ENCODE measurements around the gene CERS6.

CERS6 gene

DNA sequence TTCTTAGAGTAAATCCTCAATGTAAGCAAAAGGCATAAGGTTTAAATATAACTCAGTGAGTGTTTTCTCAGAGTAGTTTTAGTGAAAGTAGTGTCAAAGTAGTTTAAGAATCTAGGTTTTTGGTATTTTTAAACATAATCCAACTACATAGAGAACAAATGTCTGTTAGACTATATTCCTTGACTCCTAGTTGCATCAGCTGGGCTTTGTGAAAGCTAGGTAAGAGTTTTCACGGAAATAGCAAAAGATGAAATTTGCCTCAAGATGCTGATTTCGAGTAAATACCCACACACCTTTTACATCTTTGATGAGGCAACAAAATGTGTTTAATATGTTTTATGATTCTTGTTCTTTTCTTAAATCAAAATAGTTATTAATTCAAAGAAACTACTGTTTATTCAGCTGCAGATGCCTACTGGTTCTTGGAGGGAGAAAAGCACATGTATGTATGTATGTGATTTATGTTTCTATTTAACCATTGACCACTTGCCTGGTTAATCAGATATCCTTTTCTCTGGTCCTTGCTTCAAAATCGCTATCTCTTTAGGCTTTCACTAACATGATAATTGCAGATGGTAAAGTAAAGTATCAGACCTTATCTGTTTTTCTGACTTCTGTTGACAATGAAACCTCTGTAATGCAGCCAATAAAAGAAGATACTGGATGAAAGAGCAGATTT, 229.0 kb downstream of the CERS6 start:
- DNase-seq, result no peak

DNA sequence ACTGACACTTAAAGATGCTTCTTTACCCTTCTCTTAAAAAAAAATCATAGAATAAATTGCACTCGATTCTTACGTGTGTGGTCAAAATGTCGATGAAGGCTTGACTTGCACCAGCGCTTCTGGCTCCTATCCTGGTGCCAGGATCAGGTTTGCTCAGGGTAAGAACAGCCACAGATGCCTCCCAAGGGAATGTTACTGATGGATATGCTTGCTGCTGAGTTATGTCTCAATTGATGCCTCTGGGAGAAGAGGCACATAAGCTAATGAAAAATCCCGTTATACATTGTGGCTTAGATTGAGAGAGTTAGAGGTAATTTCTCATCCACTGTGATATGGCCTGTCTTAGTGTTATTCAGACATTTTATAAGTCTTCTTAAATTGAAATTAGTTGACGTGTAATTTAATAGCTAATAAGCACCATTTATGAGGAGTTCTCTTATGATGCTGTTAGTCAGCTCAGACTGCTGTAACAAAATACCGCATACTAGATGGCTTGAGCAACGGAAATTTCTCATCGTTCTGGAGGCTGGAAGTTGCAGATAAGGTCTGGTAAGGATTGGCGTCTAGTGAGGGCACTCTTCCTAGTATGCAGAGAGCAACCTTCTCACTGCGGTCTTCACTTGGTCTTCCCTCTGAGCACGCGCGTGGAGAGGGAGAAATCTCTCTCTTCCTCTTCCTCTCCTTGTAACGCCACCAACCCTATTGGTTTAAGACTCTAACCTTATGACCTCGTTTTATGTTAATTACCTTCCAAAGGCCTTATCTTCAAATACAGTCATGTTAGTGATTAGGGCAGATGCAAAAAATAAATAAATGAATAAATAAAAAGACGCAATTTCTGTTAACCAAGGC, 229.8 kb downstream of the CERS6 start:
- DNase-seq, result no peak

DNA sequence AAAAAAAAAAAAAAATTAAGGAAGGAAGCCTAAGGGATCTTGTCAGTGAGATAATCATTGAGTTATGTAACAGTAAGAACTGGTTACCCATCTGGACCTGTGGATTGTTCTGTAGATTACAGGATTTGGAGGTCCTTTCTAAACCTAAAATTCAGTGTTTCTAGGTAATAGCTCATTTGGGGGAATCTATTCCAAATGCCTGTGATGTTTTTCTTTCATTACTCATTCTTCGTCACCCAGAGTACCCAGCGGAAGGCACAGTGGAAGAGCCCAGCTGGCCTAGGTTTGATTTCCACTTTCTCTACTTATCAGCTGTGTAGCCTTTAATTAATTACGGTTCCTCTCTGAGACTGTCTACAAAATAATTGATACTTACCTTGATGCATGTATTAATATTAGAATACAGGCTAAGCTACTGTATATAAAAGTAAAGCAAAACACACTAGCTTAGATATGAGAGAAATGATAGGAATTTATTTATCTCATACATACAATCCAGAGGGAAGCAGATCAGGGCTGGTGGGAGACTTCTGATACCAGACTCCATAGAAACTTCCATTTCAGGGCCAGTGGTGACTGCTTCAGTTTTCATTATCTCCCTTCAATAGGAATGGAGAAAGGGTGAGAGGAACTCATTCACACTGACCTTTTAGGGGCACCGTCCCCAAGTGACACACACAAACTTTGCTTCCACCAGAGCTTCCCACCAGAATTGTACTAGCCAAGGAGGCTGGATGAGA, 230.6 kb downstream of the CERS6 start:
- no peak for DNase-seq

DNA sequence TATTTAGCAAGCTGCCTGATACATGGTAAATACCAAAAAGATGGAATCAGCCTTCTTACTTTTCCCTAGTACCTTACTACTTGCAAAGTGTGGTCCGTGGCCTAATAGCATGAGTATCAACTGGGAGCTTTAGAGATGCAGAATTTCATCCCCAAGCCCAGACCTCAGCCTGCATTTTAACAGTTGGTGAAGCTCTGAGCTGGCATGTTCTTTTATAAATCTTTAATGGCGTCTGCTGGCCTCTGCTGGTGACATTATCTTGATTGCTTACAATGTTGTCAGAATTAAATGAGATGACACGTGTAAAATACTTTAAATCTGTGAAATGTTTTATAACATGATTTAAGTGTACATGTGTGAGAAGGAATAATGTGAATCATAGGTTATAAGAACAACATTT, 231.2 kb downstream of the CERS6 start:
- peak; percentile 19 for DNase-seq

DNA sequence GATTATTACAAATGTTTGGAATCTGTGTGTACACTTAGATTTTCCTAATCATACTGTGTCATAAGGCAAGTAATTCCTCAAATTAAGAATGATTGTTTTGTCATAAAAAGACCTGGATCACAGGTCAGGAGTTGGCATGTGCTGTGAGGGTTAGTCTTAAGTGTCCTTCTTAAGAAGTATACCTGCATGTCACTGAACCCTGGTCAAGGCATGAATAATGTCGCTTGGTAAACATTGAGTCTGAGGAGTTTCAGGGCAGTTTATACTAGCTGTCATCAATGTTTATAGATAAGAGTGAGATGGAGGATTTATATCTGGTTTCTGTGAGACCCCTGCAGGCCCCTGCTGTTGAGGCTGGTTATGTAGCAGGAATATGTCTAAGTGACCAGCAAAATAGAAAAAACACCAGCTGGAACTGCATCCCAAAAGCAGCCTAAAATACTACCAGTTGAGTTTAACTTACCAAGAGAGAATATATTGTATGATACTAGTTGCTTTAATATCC, 234.4 kb downstream of the CERS6 start:
- DNase-seq, result no peak

DNA sequence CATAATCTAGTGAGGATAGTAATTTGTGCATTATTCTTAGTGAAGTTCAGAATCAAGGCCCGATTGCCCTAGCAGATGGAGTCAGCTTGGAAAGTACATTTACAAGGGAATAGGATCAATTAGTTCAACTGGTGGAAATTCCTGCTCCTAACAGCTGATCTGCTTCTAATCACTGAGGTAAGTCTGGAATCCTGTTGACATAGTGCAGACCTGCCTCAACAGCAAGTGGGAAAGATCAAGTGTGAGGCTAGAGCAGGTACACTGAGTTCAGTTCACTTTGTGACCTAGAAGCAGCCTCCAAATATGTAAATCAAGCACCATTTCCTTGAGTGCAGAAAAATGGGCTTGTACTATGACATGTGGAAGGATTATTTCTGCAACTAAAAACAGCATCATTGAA, 235.1 kb downstream of the CERS6 start:
- DNase-seq, result no peak

DNA sequence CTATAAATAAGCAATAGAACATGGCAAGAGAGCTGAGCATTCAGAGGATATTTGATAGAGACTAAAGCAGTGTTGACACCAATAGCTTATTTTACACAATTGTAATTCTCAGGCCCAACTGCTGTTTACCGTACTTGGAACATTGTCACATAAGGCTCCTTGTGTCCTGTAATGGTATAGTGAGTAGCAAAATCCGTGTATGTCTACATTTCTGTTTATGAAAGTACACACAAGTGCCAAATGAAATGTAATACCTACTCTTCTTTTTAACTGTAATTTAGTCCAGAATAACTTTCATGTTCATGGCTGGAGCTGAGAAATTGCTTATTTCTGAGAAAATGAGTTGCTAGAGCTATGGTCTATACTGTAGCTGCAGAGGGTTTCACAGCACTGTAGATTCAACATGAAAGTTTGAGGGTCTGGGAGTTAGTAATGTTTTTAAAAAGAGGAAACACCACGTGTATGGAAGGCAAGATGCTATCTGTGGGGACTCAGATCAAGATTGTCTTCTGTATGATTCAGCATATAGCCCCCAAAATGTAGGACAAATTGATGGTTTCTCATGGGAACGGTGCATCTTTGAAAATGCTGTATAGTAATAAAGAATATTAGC, 236.2 kb downstream of the CERS6 start:
- no peak for DNase-seq

DNA sequence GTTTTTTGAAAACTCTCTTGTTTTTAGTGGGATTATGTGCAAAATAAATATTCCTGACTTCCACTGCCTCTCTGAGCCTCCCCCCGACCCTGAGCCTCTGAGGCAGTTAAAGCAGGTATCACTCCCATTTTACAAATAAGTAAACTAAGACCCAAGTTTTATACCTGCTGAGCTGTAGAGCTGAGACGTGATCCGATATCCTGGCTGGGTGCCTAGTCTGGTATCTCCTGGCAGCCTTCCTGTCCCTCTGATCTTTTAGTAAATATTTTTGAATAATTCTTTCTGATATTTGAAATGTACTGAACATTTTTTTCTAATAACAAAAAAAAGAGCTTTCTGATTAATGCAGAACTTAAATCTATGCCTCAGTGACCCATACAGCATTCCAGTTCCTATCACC, 238.1 kb downstream of the CERS6 start:
- DNase-seq, result no peak

DNA sequence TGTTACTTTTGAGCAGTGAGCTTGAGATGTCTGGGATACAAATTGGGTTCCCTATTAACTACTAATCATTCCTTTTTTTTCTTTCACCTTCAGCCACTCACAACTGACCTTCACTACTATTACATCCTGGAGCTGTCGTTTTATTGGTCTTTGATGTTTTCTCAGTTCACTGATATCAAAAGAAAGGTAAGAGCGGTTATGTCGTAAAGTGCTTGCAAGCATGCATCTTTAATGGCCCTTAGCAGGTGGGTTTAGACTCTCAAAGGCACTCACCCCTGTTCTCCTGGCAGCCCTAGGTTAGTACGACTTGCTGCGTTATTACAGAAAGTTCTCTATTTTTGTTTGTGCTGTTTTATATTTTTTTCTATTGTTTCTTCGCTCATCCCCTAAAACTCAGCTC, 238.8 kb downstream of the CERS6 start:
- DNase-seq, result no peak

DNA sequence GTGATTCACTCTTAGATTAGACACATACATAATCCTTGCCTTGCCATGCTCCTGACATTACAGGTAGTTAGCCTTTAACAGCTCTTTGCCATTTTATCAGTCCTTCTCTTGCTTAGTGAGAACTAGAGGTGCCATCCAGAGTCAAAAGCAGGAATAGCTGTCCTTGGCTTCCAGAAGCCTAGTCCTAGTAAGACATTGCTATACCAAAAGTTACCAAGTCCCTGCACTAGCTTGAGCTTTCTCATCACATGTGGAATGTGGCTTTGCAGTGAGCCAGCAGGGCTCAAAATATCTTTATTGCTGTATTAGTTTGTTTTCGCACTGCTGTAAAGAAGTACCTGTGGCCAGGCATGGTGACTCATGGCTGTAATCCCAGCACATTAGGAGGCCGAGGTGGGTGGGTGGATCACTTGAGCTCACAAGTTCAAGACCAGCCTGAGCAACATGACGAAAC, 241.6 kb downstream of the CERS6 start:
- DNase-seq, result no peak

DNA sequence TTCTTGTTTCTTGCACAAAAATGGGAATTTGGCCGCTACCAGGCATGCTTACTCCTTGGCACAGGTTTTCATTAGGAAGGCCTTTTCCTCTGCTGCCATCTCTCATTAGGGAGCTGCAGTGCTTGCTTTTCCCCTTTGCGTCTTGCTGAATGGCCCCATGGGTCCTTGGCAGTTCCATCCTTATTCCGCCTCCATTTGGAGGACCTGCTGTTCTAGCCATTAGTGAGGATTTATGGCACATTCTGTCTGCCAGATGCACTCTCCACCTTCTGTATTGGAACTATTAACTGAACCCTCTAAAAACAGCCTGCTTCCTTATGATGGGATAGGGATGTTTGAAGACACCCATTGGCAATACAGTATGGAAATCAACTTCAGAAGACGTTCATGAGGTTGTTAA, 242.9 kb downstream of the CERS6 start:
- no peak for DNase-seq

DNA sequence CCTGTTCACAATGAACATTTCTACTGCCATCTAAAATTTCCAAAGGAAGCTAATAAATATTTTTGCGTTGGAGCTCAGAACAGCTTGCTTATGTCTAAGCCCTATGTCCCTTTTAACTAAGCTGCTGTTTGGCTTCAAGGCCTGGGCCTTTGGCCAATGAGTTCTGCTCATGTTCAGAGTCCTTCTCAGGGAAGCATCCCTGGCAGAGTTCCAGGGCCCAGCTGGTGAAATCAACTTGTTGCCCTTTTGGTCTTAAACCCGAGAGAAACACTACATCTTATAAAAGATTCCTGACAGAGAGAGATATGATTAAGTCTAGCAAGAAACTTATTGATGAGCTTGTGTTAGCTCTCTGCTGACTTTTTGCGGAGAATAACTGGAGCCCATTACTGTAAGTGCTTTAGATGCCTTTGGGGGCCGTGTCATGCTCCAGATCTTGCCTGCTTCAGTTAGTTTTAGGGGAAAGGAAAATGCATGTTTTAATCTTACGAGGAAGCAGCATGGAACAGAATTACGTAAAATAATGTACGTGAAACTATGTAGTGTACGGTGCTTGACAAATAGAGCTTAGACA, 243.9 kb downstream of the CERS6 start:
- DNase-seq, result no peak

DNA sequence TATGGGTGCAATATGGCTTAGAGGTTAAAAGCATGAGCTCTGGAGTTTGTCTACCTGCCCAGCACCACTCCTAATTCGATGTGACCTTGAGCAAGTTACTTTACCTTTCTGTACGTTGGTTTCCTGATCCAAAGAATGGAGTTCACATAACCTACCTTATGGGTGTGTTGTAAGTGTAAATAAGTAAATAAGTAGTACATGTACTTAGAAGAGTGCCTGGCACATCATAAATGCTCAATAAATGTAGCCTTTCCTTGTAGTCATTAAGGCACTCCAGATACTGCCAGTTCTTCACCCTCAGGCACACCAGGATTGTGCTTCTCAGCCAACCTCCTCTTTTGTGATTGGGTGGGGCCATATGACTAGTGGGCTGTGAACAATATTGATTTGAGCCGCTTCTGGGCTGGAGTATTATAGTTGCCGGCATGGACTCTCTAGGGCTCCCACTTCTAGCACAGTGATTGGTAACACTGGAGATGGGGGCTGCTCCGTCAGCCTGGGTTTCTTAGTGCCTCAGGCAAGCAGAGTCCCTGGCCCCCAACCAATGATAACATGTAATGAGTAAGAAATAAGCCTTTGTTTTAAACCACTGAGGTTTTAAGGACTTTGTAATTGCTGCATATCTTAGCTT, 244.7 kb downstream of the CERS6 start:
- DNase-seq, result no peak

DNA sequence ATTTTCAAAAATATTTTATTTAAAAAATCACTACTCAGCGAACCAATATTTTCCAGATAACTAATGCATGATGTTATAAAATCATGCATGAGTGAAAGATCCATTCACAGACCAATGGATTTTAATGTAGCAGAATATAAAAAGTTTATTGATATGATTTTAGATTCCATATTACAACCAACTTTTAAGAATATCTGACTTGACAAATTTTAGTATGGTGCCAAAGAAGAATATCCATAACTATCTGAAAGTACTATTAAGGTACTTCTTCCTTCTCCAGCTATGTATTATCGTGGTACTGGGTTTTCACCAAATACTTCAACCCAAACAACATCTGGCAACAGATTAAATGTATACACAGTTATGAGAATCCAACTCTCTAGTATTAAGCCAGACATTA, 246.5 kb downstream of the CERS6 start:
- DNase-seq, result no peak

DNA sequence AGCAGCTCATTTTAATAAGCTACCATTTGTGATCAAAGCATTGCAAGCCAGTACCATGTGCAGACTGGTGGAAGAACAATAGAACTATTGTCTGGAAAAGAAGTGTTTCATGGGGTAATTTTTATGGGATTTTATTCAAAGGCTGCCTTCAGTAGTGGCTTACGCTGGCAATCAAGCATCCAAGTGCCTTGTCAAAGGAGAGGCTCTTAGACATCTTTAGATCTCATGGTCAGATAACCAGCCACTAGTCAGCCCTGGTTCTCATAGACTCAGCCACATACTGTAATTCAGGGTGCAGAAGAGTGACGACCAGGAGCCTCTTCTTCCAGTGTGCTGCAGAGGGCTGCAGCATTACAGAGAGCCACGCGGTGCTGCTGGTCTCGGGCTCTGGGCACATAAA, 247.9 kb downstream of the CERS6 start:
- no peak for DNase-seq

DNA sequence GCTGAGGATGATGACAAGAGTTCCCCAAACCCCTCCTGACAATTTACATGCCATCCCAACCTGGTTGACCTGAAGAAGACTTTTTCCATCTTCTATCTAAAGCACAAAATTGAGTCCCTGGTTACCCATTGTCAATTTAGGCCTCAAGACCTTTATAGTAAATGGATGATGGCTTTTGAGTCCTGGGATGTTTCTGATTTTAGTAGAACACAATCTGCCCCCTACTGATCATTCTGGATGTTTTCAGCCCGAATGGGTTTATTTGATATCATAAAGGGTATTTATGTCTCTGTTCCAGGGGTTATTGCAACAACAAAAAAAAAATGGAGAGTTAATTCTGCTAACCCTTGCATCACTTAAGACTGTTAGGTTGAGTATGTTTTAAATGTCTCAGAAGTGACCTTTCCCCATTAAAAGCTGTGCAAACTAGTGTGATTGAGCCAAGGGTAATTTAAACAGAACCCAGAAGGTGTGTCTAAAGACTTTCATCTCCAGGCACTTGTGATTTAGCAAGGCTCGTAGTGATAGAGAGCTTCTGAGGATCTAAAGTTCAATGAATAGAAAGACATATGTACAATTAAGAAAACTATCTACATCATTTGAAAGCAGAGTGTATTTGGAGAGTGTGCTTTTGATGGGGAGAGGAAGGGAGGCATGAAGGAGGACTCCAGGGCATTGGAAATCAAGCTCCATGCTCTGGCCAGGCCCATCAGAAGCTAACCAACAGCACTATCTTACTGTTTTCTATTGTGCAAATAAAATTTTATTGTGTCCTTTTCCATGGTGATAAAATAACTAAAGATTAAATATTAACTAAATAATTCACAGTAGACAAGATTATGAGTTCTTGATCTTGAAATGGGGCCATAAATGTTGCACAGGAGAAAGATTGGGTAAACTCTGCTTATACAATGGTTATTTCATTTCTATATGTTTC, 249.7 kb downstream of the CERS6 start:
- no peak for DNase-seq

DNA sequence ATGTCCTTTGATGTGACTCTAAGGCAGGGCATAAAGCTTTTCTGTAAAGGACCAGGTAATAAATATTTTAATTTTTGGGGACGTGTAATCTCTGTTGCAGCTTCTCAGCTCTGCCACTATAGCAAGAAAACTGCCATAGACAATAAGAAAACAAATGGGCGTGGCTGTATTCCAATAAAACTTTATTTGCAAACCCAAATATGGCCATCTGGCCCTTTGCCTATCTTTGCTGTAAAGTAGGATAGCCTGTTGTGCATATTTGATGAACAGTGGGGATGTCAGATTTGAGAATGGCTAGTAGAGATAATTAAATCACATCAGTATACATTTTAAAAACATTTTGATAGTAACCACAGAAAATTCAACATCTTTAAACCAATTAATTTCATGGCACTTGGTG, 250.7 kb downstream of the CERS6 start:
- DNase-seq, result no peak

DNA sequence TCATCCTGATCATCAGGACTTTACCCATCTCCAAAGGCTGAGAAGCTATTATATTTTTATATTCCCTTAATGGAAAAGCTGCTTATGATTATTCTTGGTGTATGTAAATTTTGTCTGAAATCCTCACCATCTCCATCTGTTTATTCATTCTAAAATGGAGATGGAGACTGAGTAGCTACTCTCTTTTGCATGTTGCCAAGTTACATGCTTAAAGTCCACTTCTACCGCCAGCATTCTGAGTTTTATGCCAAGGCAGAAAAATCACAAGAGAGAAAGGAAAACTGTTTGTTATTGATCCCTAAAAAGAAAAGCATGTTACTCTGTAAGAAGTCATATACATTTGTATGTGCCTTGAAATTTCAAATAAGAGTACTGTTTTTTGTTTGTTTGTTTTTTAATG, 252.0 kb downstream of the CERS6 start:
- DNase-seq, result no peak

DNA sequence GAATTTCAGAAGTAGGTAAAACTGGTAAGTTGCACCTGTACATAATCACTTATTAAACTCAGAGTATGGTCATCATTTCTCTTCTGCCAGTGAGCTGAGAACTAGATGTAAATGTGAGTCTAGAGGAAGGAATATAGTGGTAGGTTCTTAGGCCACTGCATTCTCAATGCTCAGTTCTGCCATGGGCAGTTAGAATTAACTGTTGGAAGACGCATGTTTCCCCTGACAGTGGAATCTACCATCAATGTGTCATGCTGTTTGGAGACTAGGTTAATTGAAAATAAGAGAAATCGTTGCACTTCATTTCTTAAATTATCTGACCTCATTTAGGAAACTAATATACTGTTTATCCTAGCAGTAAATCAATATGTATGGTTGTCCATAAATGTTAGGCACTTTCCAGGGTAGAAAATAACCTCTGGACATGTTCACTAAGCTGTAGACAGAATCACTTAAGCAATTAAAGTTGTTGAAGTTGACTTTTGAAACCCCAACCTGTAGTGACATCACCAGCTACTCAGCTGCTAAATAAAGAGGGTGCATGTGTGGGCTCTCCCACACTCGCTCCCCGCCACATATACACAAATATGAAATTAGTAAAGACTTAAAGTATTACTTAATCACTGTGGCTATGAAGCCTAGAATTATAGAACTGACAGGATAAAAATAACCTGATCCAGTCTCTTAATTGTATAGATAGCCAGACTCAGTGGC, 254.8 kb downstream of the CERS6 start:
- no peak for DNase-seq

DNA sequence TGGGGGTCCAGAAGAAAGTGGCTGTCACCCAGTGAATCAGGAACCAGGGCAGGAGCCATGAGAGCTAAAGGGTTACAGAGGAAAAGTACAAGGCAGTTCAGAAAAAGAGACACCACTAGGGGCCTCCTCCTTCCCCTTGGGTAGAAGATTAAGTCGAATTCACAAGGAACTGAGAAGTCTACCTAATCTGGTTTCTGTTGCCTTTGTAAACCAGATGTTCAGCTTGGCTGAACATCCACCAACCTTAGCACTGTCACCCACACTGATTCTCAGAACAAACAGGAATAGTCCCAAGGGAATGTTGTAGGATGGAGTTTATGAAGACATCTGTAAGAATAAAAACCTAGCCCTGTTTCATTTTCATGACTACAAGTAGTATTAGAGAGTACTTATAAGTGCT, 256.0 kb downstream of the CERS6 start:
- DNase-seq, result no peak
